Thoracic aorta (tissue), 2 donors: ENCODE data around the gene CCR5AS.
"Not testable (repeated sequence)": the region's sequence is repeated elsewhere in the genome, so short reads cannot be mapped to it uniquely, and the experiment has no call there.

ENCODE experiments used
- ATAC-seq: fragments of 150-250 bp; one replicate; pipeline ENCODE4 v1.8.0; 2017; ENCODE audit warnings: low read depth; ENCODE audit not compliant: insufficient number of reproducible peaks, low FRiP score
- DNase-seq: peaks from one replicate; pipeline ENCODE4 v3.0.0-alpha.2; 2020; ENCODE audit warnings: low spot score
- H3K27ac ChIP-seq, 2 donors: fragments of 200-600 bp; sonication (generic); 1 replicate in 1 of 2; 2 replicates in 1 of 2; pipeline ENCODE4 v1.5.1; 2016; ENCODE audit warnings: mild to moderate bottlenecking in 2 of 2, moderate library complexity in 2 of 2
- H3K27me3 ChIP-seq: fragments of 200-600 bp; sonication (generic); replicated peaks from 2 replicates; pipeline ENCODE4 v1.6.0; 2016; ENCODE audit warnings: mild to moderate bottlenecking; ENCODE audit not compliant: insufficient read depth
- H3K36me3 ChIP-seq: fragments of 200-600 bp; sonication (generic); one replicate; pipeline ENCODE4 v1.5.1; 2016
- H3K4me1 ChIP-seq, 2 donors: fragments of 200-600 bp; sonication (generic); 1 replicate in 1 of 2; 2 replicates in 1 of 2; pipeline versions ENCODE4 v1.5.1 to v1.6.0; 2016; ENCODE audit warnings: low read depth in 2 of 2, mild to moderate bottlenecking in 1 of 2; ENCODE audit not compliant: control insufficient read depth in 1 of 2
- H3K4me3 ChIP-seq: fragments of 200-600 bp; sonication (generic); 2 replicates; pipeline ENCODE4 v1.5.1; 2016; ENCODE audit warnings: mild to moderate bottlenecking
- H3K9me3 ChIP-seq: fragments of 200-600 bp; sonication (generic); 2 replicates; pipeline ENCODE4 v1.5.1; 2016
- CTCF ChIP-seq: fragments of 200-600 bp; sonication (generic); IDR thresholded peaks from one replicate; pipeline ENCODE4 v1.5.1; 2019; ENCODE audit warnings: antibody characterized with exemption

Gene CCR5AS

GRCh38 chr3:46406443-46406787, 451 bp downstream of the CCR5AS start:
- Histone ChIP-seq H3K9me3 (no peaks in the 10 kb centered on the region), H3K4me1 (peaks cover 8 to 20% of the 10 kb centered on the region in 2 donors), H3K27me3 (no peaks in the 10 kb centered on the region), H3K36me3 (no peaks in the 10 kb centered on the region), H3K27ac (peak overlapping the region in 1 of 2 donors; percentile 70), H3K4me3 (peak overlapping the region; percentile 62)
- no peak for TF ChIP-seq CTCF
- ATAC-seq (peak; percentile 33), DNase-seq (no peak)

- ATAC-seq, result no peak
- Histone ChIP-seq H3K27me3 (no peaks in the 10 kb centered on the region), H3K4me3 (peak overlapping the region; percentile 58), H3K27ac (peak overlapping the region in 1 of 2 donors; percentile 70), H3K9me3 (no peaks in the 10 kb centered on the region), H3K36me3 (no peaks in the 10 kb centered on the region), H3K4me1 (peaks cover 8 to 20% of the 10 kb centered on the region in 2 donors)
- no peak for DNase-seq
- TF ChIP-seq CTCF, result no peak
Observed at GRCh38 chr3:46405301-46406019, 1.4 kb downstream of the CCR5AS start.

GRCh38 chr3:46402902-46403301, 4.0 kb downstream of the CCR5AS start:
- not testable (repeated sequence) for H3K27me3 ChIP-seq, H3K9me3 ChIP-seq, H3K27ac ChIP-seq, H3K4me3 ChIP-seq, DNase-seq, ATAC-seq, H3K36me3 ChIP-seq
- H3K4me1 ChIP-seq, result peaks cover 8 to 20% of the 10 kb centered on the region in 2 donors

GRCh38 chr3:46401579-46401978, 5.3 kb downstream of the CCR5AS start:
- TF ChIP-seq CTCF, result no peak
- peaks cover 8 to 20% of the 10 kb centered on the region in 2 donors for H3K4me1 ChIP-seq
- ATAC-seq (no peak), DNase-seq (no peak)
- no peak overlapping the region for H3K4me3 ChIP-seq
- H3K36me3 ChIP-seq, result no peaks in the 10 kb centered on the region
- no peaks in the 10 kb centered on the region for H3K9me3 ChIP-seq
- H3K27ac ChIP-seq, result no peak overlapping the region
- no peaks in the 10 kb centered on the region for H3K27me3 ChIP-seq

GRCh38 chr3:46400846-46401245, 6.0 kb downstream of the CCR5AS start:
- ATAC-seq (no peak), DNase-seq (no peak)
- Histone ChIP-seq H3K36me3 (no peaks in the 10 kb centered on the region), H3K4me3 (no peak overlapping the region), H3K4me1 (peaks cover 6 to 15% of the 10 kb centered on the region in 2 donors), H3K9me3 (no peaks in the 10 kb centered on the region), H3K27me3 (no peaks in the 10 kb centered on the region), H3K27ac (no peak overlapping the region)
- TF ChIP-seq CTCF, result no peak
